K562 treated with DMSO at 1 percent for 48 hours (cell line): Measurements from ENCODE around the gene CALY. TPM values are rescaled to one million over a fixed set of nuclear protein-coding genes. Genes with fewer than 3 reads are reported as not detected.

ENCODE experiments used
- total RNA-seq: library from RNA; unstranded; fragments of 300-600 nt; gene quantifications from 2 replicates; pipeline ENCODE4 v1.2.3, GENCODE V29; 2022; ENCODE audit warnings: low replicate concordance; ENCODE audit errors: extremely low read depth

CALY gene
- not detected in 2 replicates for total RNA-seq

GRCh38 chr10:133336577-133337369 is at the start of gene CALY:
Gene CALY (minus strand): TSS chr10:133336896. CDS start chr10:133328989, 7,907 bp downstream.

GRCh38 chr10:133379152-133379800 is 42.6 kb upstream of the CALY start, which contains the start of gene PAOX:
Gene PAOX (plus strand): TSS chr10:133379262. CDS start chr10:133379317, 55 bp downstream.

GRCh38 chr10:133373174-133374090 is 36.7 kb upstream of the CALY start, which contains the start of gene ECHS1:
Gene ECHS1 (minus strand): TSS chr10:133373354. CDS start chr10:133373333, 21 bp downstream.

GRCh38 chr10:133357285-133358161 is 20.8 kb upstream of the CALY start, which contains the start of gene FUOM:
Gene FUOM (minus strand): TSS chr10:133358019. CDS start chr10:133358007, 12 bp downstream.

GRCh38 chr10:133308421-133309099 is 28.1 kb downstream of the CALY start, which contains the start of the genes TUBGCP2 and ZNF511:
Gene TUBGCP2 (minus strand): TSS chr10:133308872. CDS start chr10:133302941, 5,931 bp downstream.
Gene ZNF511 (plus strand): TSS chr10:133308914. CDS start chr10:133308944, 30 bp downstream.

GRCh38 chr10:133276435-133277201 is 60.1 kb downstream of the CALY start, which contains the start of gene ADAM8:
Gene ADAM8 (minus strand): TSS chr10:133276868. CDS start chr10:133276817, 51 bp downstream.

Other genes starting within 250 kb of the CALY start
- gene ADGRA1, start 249.0 kb downstream of the CALY start, total RNA-seq, result not detected in 2 replicates
- not detected in 2 replicates for gene KNDC1, start 176.7 kb downstream of the CALY start, total RNA-seq
- not detected in 2 replicates for gene UTF1, start 106.7 kb downstream of the CALY start, total RNA-seq
- not detected in 2 replicates for gene VENTX, start 99.0 kb downstream of the CALY start, total RNA-seq
- gene ADAM8, start 60.0 kb downstream of the CALY start, total RNA-seq, result not detected in 2 replicates
- not detected in 2 replicates for gene TUBGCP2, start 28.0 kb downstream of the CALY start, total RNA-seq
- not detected in 2 replicates for gene ZNF511, start 28.0 kb downstream of the CALY start, total RNA-seq
- gene PRAP1, start 10.5 kb upstream of the CALY start, total RNA-seq, result not detected in 2 replicates
- gene FUOM, start 21.1 kb upstream of the CALY start, total RNA-seq, result not detected in 2 replicates
- not detected in 2 replicates for gene ECHS1, start 36.5 kb upstream of the CALY start, total RNA-seq
- gene PAOX, start 42.4 kb upstream of the CALY start, total RNA-seq, result not detected in 2 replicates
- gene MTG1, start 57.3 kb upstream of the CALY start, total RNA-seq, result not detected in 2 replicates
- not detected in 2 replicates for gene SPRN, start 87.7 kb upstream of the CALY start, total RNA-seq
- not detected in 2 replicates for gene SCART1, start 117.0 kb upstream of the CALY start, total RNA-seq
- not detected in 2 replicates for gene CYP2E1, start 190.5 kb upstream of the CALY start, total RNA-seq
- not detected in 2 replicates for gene SYCE1, start 228.7 kb upstream of the CALY start, total RNA-seq